Fibroblast of the aortic adventitia (primary cell): Measurements from ENCODE around the gene THSD1. TPM values are rescaled to one million over a fixed set of nuclear protein-coding genes. Genes with fewer than 3 reads are reported as not detected.
"Not testable (repeated sequence)": the region's sequence is repeated elsewhere in the genome, so short reads cannot be mapped to it uniquely, and the experiment has no call there.

ENCODE experiments used
- DNase-seq: peaks from one replicate; pipeline ENCODE4 v3.0.0-alpha.2; 2010; ENCODE audit warnings: low read depth
- H3K4me3 ChIP-seq: 2 replicates; pipeline ENCODE4 v1.5.1; 2011; ENCODE audit warnings: low read depth, mild to moderate bottlenecking, control low read depth, low read length, moderate library complexity
- CTCF ChIP-seq: IDR thresholded peaks from 2 replicates; pipeline ENCODE4 v1.5.1; 2011; ENCODE audit warnings: mild to moderate bottlenecking, low read length, control low read depth, inconsistent platforms; ENCODE audit not compliant: insufficient read depth
- total RNA-seq: library from RNA; depleted of rRNA; stranded (reverse); fragments of >200 nt; gene quantifications from 2 replicates; pipeline ENCODE4 v1.2.3, GENCODE V29; 2012; ENCODE audit warnings: low replicate concordance

THSD1 gene
- total RNA-seq, 1 donor = 6.0 TPM

- DNase-seq = peak; percentile 55
- TF ChIP-seq CTCF = no peak
Measured at GRCh38 chr13:52356327-52356726, 49.6 kb downstream of the THSD1 start.

GRCh38 chr13:52353193-52353592, 52.8 kb downstream of the THSD1 start:
- H3K4me3 ChIP-seq = no peak overlapping the region
- no peak for TF ChIP-seq CTCF
- peak; percentile 93 for DNase-seq

More at GRCh38 chr13:52356327-52356726, 49.6 kb downstream of the THSD1 start:
- H3K4me3 ChIP-seq = no peak overlapping the region

GRCh38 chr13:52348983-52349780, 56.8 kb downstream of the THSD1 start:
- TF ChIP-seq CTCF = no peak
- no peak overlapping the region for H3K4me3 ChIP-seq
- DNase-seq = peak; percentile 74

GRCh38 chr13:52348071-52348470, 57.9 kb downstream of the THSD1 start:
- H3K4me3 ChIP-seq = no peak overlapping the region
- TF ChIP-seq CTCF = no peak
- peak; percentile 96 for DNase-seq

GRCh38 chr13:52345631-52346251, 60.2 kb downstream of the THSD1 start:
- DNase-seq = no peak
- no peak for TF ChIP-seq CTCF
- H3K4me3 ChIP-seq = no peak overlapping the region

- no peak for TF ChIP-seq CTCF
- H3K4me3 ChIP-seq = no peak overlapping the region
- peak; percentile 66 for DNase-seq
Measured at GRCh38 chr13:52345048-52345447, 60.9 kb downstream of the THSD1 start.

- no peak overlapping the region for H3K4me3 ChIP-seq
- DNase-seq = peak; percentile 69
- no peak for TF ChIP-seq CTCF
Measured at GRCh38 chr13:52344108-52344507, 61.9 kb downstream of the THSD1 start.

- H3K4me3 ChIP-seq, DNase-seq: not testable (repeated sequence)
Measured at GRCh38 chr13:52342203-52342602, 63.8 kb downstream of the THSD1 start.

GRCh38 chr13:52337828-52338455, 68.0 kb downstream of the THSD1 start:
- H3K4me3 ChIP-seq, DNase-seq: not testable (repeated sequence)

GRCh38 chr13:52334107-52334506, 71.9 kb downstream of the THSD1 start:
- not testable (repeated sequence) for DNase-seq, H3K4me3 ChIP-seq
